Measurements from ENCODE around the gene VASP.

GRCh38 chr19:45469945-45470761, 37.1 kb upstream of the VASP start:
- no peak for TF ChIP-seq CTCF (IDR thresholded peaks at IDR 0.05 in 8 of 11, conservative IDR thresholded peaks at IDR 0.05 in 3 of 11)
- TF ChIP-seq POLR2AphosphoS5 (IDR thresholded peaks at IDR 0.05), result no peak
- peak in 1 of 3 donors; percentile 10 for TF ChIP-seq POLR2A (IDR thresholded peaks at IDR 0.05)

Measured in spleen (tissue), 7 donors.